Fibroblast of mammary gland (primary cell): Measurements from ENCODE around the gene EXTL1.
"Not testable (repeated sequence)": the region's sequence is repeated elsewhere in the genome, so short reads cannot be mapped to it uniquely, and the experiment has no call there.

Source experiments
- DNase-seq: peaks from one replicate; pipeline ENCODE4 v3.0.0-alpha.2; 2010; ENCODE audit warnings: low read depth
- H3K4me3 ChIP-seq: 2 replicates; pipeline ENCODE4 v1.5.1; 2011; ENCODE audit warnings: low read depth, mild to moderate bottlenecking, low read length, moderate library complexity; ENCODE audit not compliant: control insufficient read depth
- CTCF ChIP-seq: conservative IDR thresholded peaks from 2 replicates; pipeline ENCODE4 v1.5.1; 2011; ENCODE audit warnings: low read depth, low read length, inconsistent platforms; ENCODE audit not compliant: control insufficient read depth, insufficient read depth

EXTL1 gene

GRCh38 chr1:25985171-25985570, 36.4 kb upstream of the EXTL1 start:
- no peak overlapping the region for H3K4me3 ChIP-seq
- TF ChIP-seq CTCF: no peak
- DNase-seq: no peak

DNA sequence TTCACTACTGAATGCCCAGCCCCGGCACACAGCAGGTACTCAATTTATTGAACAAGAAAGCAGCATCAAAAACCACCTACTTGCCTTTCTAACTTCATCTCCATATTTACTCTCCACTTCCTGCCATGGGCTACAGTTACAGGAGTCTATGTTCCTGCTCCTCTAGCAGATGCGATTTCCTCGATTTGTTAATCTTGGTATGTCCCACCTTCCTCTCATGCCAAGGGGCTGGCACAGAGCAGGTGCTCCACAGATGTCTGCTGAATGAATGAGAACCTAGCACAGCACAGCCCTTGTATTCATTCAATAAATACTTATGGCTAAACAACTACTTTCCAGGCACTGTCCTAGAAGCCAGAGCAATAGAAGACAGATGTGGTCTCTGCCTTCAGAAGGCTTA, 35.9 kb upstream of the EXTL1 start:
- DNase-seq: no peak
- TF ChIP-seq CTCF: no peak
- H3K4me3 ChIP-seq: no peak overlapping the region

DNA sequence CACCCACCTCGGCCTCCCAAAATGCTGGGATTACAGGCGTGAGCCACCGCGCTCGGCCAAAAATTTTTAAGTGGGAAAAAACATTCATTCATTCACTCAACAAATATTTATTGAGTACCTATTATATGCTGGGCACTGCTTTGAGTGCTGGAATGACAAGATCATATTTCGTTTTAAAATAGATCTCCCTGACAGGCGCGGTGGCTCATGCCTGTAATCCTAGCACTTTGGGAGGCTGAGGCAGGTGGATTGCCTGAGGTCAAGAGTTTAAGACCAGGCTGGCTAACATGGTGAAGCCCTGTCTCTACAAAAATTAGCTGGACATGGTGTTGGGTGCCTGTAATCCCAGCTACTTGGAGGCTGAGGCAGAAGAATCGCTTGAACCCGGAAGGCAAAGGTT, 34.8 kb upstream of the EXTL1 start:
- H3K4me3 ChIP-seq: not testable (repeated sequence)

GRCh38 chr1:25987951-25988350, 33.6 kb upstream of the EXTL1 start:
- TF ChIP-seq CTCF: no peak

More for the DNA sequence above, 34.8 kb upstream of the EXTL1 start:
- not testable (repeated sequence) for DNase-seq

GRCh38 chr1:25989440-25990234, 31.9 kb upstream of the EXTL1 start:
- DNase-seq: peak; percentile 50
- H3K4me3 ChIP-seq: no peak overlapping the region
- TF ChIP-seq CTCF: no peak

More at GRCh38 chr1:25987951-25988350, 33.6 kb upstream of the EXTL1 start:
- no peak for DNase-seq
- H3K4me3 ChIP-seq: no peak overlapping the region

- DNase-seq: no peak
- no peak overlapping the region for H3K4me3 ChIP-seq
- TF ChIP-seq CTCF: no peak
These were observed 31.3 kb upstream of the EXTL1 start for GRCh38 chr1:25990251-25990650.

GRCh38 chr1:25990702-25991395, 30.7 kb upstream of the EXTL1 start:
- TF ChIP-seq CTCF: no peak
- H3K4me3 ChIP-seq: no peak overlapping the region
- DNase-seq: no peak
